ENCODE results near the gene SHB. TPM values are rescaled to one million over a fixed set of nuclear protein-coding genes. Genes with fewer than 3 reads are reported as not detected.

The SHB gene
- 2.2 TPM for total RNA-seq

GRCh38 chr9:38068701-38069628, at the start of gene SHB:
SHB (minus strand) TSS chr9:38069227; CDS start chr9:38068645, 582 bp downstream.
- peak; percentile 60 to 82 (median 81) for DNase-seq (ENCODE audit: low read depth in 2 of 3, low spot score in 2 of 3)

- no peak for DNase-seq (ENCODE audit: low read depth in 2 of 3, low spot score in 2 of 3)
These were observed 48.6 kb upstream of the SHB start for GRCh38 chr9:38117651-38118050.

GRCh38 chr9:38114905-38115304, 45.9 kb upstream of the SHB start:
- DNase-seq (ENCODE audit: low read depth in 2 of 3, low spot score in 2 of 3), result no peak

DNA sequence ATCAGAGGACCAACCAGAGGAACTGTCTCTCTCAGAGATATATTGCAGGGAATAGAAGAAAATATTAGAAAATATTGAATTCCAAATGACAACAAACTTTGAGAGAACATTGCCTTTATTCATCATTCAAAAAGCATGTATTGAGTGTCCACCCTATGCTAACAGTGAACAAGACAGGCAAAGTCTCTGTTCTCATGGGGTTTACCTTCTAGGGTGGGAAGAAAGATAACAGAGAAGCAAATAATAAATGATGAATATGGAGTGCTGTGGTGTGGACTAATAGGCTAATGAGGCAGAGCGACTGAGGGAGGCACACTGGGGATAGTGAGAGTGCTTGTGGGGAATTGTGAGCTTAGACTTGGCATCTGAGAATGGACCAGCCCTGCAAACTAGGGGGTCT, 43.4 kb upstream of the SHB start:
- DNase-seq (ENCODE audit: low read depth in 2 of 3, low spot score in 2 of 3), result no peak

- DNase-seq (ENCODE audit: low read depth in 2 of 3, low spot score in 2 of 3), result no peak
These were observed 43.0 kb upstream of the SHB start for GRCh38 chr9:38112049-38112448.

DNA sequence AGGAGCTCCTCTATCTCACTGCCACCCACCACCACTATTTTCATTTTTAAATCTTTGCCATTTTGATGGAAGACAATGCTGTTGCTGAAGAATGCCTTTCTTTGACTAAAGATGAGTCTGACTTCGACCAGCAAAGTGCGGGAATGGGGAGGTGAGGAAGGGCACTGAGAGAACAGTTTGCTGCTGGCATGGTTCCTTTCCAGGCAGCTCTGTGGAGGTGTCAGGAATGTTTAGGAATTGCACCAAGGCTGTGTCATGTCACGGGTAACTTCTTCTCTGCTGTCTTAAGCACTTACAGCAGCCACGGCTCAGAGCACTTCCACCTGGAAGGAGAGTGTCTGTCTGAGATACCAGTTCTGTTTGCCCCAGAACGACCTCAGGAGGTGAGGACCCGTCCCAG, 41.4 kb upstream of the SHB start:
- no peak for DNase-seq (ENCODE audit: low read depth in 2 of 3, low spot score in 2 of 3)

DNA sequence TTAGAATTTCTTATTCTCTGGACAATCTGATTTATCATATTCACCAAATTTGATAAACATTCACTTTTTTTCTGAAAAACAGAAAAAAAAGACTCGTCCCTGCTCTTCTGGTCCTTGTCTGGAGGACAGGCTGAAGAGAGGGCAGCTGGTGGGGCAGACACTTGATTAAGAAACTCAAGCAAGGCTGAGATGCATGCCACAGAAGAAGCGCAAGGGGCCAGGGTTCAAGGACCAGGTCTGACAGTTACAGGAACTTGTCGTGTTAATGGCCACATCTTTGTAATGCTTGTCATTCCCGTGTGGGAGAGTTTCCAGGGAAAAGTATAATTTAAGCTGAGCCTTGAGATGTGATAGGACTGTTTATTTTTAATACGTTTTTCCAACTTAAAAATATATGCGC, 40.6 kb upstream of the SHB start:
- DNase-seq (ENCODE audit: low read depth in 2 of 3, low spot score in 2 of 3), result no peak

- DNase-seq (ENCODE audit: low read depth in 2 of 3, low spot score in 2 of 3), result no peak
These were observed 39.3 kb upstream of the SHB start for GRCh38 chr9:38108326-38108725.

DNA sequence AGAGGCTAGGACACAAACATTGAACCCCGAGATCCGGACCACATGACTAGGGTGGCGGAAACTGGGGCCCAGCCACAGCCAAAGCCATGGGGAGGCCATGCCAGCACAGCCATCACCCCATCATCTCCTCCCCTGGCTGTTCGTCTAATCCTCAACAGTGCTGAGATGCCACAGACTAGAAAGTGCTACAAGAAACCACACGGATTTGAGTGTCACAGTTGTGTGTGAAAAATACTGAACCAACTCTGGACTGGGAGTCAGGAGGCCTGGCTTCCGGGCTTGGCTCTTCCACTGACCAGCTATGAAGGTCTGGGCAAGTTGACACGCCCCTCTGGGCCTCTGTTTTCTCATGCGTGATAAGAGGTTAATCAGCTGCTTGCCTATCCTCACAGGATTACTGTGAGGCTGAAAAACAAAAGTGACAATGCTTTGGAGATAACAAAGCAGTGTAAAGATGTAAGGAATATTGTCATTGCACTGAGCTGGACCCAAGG, 38.8 kb upstream of the SHB start:
- no peak for DNase-seq (ENCODE audit: low read depth in 2 of 3, low spot score in 2 of 3)

DNA sequence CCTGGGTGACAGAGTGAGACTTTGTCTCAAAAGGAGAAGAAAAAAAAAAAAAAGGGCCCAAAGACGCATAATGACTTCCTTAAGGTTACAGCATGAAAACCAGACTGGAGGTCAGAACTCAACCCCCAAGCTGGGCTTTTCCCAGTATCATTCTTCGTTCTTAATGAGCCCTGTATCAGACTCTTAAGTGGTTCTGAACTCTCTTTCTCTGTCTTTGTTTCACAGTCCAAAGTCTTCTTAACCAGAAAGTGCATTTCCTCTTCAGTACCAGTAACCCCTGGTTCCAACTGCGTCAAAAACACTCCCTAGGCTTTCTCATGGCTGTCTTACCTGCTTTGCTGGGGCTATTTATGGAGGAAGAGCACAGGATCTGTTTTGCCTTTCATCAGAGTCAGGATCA, 38.4 kb upstream of the SHB start:
- DNase-seq (ENCODE audit: low read depth in 2 of 3, low spot score in 2 of 3), result no peak

GRCh38 chr9:38106488-38106887, 37.5 kb upstream of the SHB start:
- no peak for DNase-seq (ENCODE audit: low read depth in 2 of 3, low spot score in 2 of 3)

GRCh38 chr9:38103340-38103739, 34.3 kb upstream of the SHB start:
- no peak for DNase-seq (ENCODE audit: low read depth in 2 of 3, low spot score in 2 of 3)

DNA sequence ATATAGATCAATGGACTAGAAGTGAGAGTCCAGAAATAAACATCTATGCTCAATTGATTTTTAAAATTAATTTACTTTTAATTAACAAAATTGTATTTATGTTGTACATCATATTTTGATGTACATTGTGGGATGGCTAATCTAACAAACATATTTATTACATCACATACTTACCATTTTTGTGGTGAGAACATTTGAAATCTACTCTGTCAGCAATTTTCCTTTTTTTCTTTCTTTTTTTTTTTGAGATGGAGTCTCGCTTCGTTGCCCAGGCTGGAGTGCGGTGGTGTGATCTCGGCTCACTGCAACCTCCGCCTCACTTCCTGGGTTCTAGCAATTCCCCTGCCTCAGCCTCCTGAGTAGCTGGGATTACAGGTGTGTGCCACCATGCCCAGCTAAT, 32.4 kb upstream of the SHB start:
- DNase-seq (ENCODE audit: low read depth in 2 of 3, low spot score in 2 of 3), result no peak

- DNase-seq (ENCODE audit: low read depth in 2 of 3, low spot score in 2 of 3), result no peak
These were observed 27.3 kb upstream of the SHB start for GRCh38 chr9:38096238-38096805.

DNA sequence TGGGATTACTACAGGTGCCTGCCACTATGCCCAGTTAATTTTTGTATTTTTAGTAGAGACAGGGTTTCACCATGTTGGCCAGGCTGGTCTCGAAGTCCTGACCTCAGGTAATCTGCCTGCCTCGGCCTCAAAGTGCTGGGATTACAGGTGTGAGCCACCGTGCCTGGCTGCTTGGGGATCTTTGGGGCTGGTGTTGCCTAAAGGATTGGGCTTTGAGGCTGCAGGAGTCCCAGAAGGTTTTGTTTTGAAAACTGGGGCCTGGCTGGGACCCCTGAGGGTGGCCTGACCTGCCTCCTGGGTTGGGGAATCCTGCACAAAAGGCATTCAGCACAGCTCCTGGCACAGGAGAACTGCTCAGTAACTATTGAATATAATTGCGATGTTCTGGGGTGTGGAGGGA, 25.1 kb upstream of the SHB start:
- DNase-seq (ENCODE audit: low read depth in 2 of 3, low spot score in 2 of 3), result no peak

DNA sequence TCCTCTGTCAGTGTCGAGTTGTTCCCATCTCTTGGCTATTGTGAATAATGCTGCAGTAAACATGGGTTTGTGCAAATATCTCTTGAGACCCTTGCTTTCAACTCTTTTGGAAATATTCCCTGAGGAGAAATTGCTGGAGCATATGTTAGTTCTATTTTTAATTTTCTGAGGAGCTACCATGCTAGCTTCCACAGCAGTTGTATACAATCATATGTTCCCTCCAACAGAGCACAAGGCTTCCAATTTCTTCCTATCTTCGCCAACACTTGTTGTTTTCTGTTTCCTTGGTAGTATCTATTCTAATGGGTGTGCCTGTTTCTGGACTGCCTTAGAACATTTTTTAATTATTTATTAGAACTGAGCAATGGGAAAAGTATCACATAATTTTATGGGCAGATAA, 23.6 kb upstream of the SHB start:
- no peak for DNase-seq (ENCODE audit: low read depth in 2 of 3, low spot score in 2 of 3)

DNA sequence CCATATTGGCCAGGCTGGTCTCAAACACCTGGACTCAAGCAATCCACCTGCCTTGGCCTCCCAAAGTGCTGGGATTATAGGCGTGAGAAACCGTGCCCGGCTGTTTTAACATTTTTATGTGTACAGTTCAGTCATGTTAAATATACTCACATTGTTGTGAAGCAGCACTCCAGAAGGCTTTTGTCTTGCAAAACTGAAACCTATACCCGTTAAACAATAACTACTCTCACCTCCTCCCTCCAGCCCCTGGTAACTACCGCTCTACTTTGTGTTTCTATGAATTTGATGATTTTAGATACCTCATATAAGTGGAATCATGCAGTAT, 23.1 kb upstream of the SHB start:
- DNase-seq (ENCODE audit: low read depth in 2 of 3, low spot score in 2 of 3), result no peak

GRCh38 chr9:38091310-38092199, 22.5 kb upstream of the SHB start:
- DNase-seq (ENCODE audit: low read depth in 2 of 3, low spot score in 2 of 3), result no peak

DNA sequence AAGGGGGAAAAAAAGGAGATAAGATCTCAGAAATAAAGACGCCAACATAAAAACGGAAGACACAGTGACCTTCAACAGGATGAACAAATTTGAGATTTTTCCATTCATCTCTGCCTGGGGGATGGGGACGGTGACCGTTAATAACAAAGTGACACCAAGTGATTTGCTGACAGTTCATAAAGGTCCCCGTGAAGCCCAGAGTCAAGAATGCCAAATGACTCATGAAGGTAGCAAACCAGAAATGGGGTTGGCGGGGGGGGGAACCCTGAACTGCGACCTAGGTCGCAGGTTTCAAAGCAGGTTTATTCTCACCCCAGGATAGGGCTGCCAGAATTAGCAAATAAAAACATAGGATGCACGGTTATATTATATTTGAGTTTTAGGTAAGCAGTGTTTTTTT, 21.1 kb upstream of the SHB start:
- DNase-seq (ENCODE audit: low read depth in 2 of 3, low spot score in 2 of 3), result no peak

- DNase-seq (ENCODE audit: low read depth in 2 of 3, low spot score in 2 of 3), result no peak
These were observed 20.5 kb upstream of the SHB start for GRCh38 chr9:38089387-38090165.

Measured in hematopoietic multipotent progenitor cell (in vitro differentiated cells).